Ovary (tissue), 9 donors: Measurements from ENCODE around the gene PRELID3B. TPM values are rescaled to one million over a fixed set of nuclear protein-coding genes. Genes with fewer than 3 reads are reported as not detected.

Experiments
- DNase-seq, 5 donors: peaks; one replicate each; pipeline ENCODE4 v3.0.0-alpha.2; 2019 to 2020
- H3K27ac ChIP-seq, 2 donors: fragments of 200-600 bp; one replicate each; pipeline versions ENCODE4 v1.5.1 to v1.8.0; 2019 to 2022
- H3K27me3 ChIP-seq: fragments of 200-600 bp; one replicate; pipeline ENCODE4 v1.8.0; 2022
- H3K36me3 ChIP-seq: fragments of 200-600 bp; sonication (generic); one replicate; pipeline ENCODE4 v1.5.1; 2019
- H3K4me1 ChIP-seq: one replicate; pipeline ENCODE4 v1.8.1; 2013; ENCODE audit warnings: mild to moderate bottlenecking, moderate library complexity; ENCODE audit not compliant: insufficient read depth
- H3K4me3 ChIP-seq: fragments of 200-600 bp; sonication (generic); one replicate; pipeline ENCODE4 v1.5.1; 2017
- H3K9me3 ChIP-seq, 2 donors: fragments of 200-600 bp in 1 of 2; sonication (generic) in 1 of 2; one replicate each; pipeline versions ENCODE4 v1.5.1 to v1.8.1; 2013 to 2019; ENCODE audit warnings: mild to moderate bottlenecking in 1 of 2, moderate library complexity in 1 of 2
- EP300 ChIP-seq: sonication (generic); formaldehyde crosslinking; IDR thresholded peaks from one replicate; pipeline ENCODE4 v1.6.1; 2017; ENCODE audit warnings: antibody characterized with exemption
- POLR2A ChIP-seq: fragments of 450-650 bp; IDR thresholded peaks from one replicate; pipeline ENCODE4 v1.6.1; 2017; ENCODE audit warnings: antibody characterized with exemption, mild to moderate bottlenecking, moderate library complexity
- WGBS, 3 donors: extraction: QIAGEN DNeasy Blood & Tissue Kit in 1 of 3; methylation state at CpG; one replicate each; pipeline versions ENCODE4 v1.1.5 to v1.1.7; 2013 to 2017; 5-methylcytosine and 5-hydroxymethylcytosine counted together
- intact Hi-C, 4 donors: fragments of 100-400 bp; cut with DNase I; formaldehyde crosslinking; loops; one replicate each; pipeline versions ENCODE4 v1.11.0 to v1.15.1; 2022 to 2023
- polyA plus RNA-seq, 2 donors: library from polyadenylated mRNA; stranded (reverse); fragments of 200-250 nt in 1 of 2; fragments of 350-450 nt in 1 of 2; fragmentation: Illumina TruSeq in 1 of 2; extraction: RNeasy Lipid Tissue Mini Kit (QIAGEN cat#74804) in 1 of 2; gene quantifications; one replicate each; pipeline ENCODE4 v1.2.3, GENCODE V29; 2013 to 2014
- total RNA-seq, 7 donors: library from RNA; depleted of rRNA in 2 of 7; stranded (reverse); fragments of >200 nt in 2 of 7; fragmentation: NEBNext Ultra II Directional in 3 of 7; extraction: Animal tissue kit (Norgen Biotek cat#: 25700) in 3 of 7; gene quantifications; one replicate each; pipeline versions ENCODE4 v1.1.0 to v1.2.4, GENCODE V29; 2016 to 2023
- TF ChIP-seq, protein P1 (sequence below), 3 donors: fragments of 450-650 bp in 2 of 3; fragments of 200-600 bp in 1 of 3; IDR thresholded peaks; one replicate each; pipeline versions ENCODE4 v1.5.1 to v1.8.0; 2016 to 2022; ENCODE audit warnings: antibody characterized with exemption in 3 of 3, mild to moderate bottlenecking in 1 of 3
- donor health status: DM: no; HTN: no; CAD: no; lungs with moderate emphysema.
- donor health status: DM: no; HTN: no; CAD: no.
- donor health status: Bipolar disorder and iron deficiency.
- donor health status: DM: yes; HTN: yes; CAD: no.
- donor health status: DM: no; HTN: no; CAD: no.
- donor health status: DM: yes; HTN: yes; CAD: no.

The PRELID3B gene
- total and polyA plus RNA-seq, 9 donors: 16.8 to 40.8 (median 29.2) TPM

DNA sequence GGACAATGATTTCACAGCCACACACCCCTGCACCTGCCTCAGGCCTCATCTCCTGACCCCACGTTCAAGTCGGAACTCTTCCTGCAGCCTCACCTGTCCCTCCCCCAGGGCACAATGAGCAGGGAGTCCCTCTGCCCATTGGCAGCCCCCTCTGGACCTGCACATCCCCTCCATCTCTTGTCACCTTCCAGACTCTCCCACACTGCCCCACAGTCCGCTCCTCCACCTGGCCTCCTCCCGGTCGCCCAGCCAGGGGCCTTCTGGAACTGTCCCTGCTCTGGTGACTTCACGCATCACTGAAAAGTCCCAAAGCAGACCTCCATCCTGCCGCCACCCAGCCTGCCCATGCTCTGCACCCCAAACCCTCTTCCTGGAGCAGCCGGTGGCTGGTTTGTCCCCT lies 40.2 kb downstream of the PRELID3B start:
- no peaks in the 10 kb centered on the region for H3K36me3 ChIP-seq
- WGBS, 3 donors: 80 to 92% (median 88%) methylated on average over 7 to 8 of the region's 8 CpGs
- H3K27ac ChIP-seq: no peak overlapping the region
- TF ChIP-seq EP300: no peak
- no peak for TF ChIP-seq POLR2A
- TF ChIP-seq, protein P1, sequence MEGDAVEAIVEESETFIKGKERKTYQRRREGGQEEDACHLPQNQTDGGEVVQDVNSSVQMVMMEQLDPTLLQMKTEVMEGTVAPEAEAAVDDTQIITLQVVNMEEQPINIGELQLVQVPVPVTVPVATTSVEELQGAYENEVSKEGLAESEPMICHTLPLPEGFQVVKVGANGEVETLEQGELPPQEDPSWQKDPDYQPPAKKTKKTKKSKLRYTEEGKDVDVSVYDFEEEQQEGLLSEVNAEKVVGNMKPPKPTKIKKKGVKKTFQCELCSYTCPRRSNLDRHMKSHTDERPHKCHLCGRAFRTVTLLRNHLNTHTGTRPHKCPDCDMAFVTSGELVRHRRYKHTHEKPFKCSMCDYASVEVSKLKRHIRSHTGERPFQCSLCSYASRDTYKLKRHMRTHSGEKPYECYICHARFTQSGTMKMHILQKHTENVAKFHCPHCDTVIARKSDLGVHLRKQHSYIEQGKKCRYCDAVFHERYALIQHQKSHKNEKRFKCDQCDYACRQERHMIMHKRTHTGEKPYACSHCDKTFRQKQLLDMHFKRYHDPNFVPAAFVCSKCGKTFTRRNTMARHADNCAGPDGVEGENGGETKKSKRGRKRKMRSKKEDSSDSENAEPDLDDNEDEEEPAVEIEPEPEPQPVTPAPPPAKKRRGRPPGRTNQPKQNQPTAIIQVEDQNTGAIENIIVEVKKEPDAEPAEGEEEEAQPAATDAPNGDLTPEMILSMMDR (IDR thresholded peaks at IDR 0.05): no peak
- no peak overlapping the region for H3K4me3 ChIP-seq
- H3K27me3 ChIP-seq: no peaks in the 10 kb centered on the region
- no peak for DNase-seq
- intact Hi-C loops: loop anchor here in 1 of 4 donors (10.0 kb wide), 1 partner anchor 108 kb away; no protein-coding TSS in a partner anchor
- peaks cover 10% of the 10 kb centered on the region for H3K4me1 ChIP-seq
- no peaks in the 10 kb centered on the region for H3K9me3 ChIP-seq

GRCh38 chr20:59001449-59002171 lies 41.0 kb downstream of the PRELID3B start:
- intact Hi-C loops: loop anchor here in 1 of 4 donors (10.0 kb wide), 1 partner anchor 107 kb away; no protein-coding TSS in a partner anchor
- H3K9me3 ChIP-seq: no peaks in the 10 kb centered on the region
- H3K27ac ChIP-seq: no peak overlapping the region
- no peak for TF ChIP-seq POLR2A
- TF ChIP-seq, protein P1 (IDR thresholded peaks at IDR 0.05): no peak
- TF ChIP-seq EP300: no peak
- no peaks in the 10 kb centered on the region for H3K27me3 ChIP-seq
- H3K36me3 ChIP-seq: no peaks in the 10 kb centered on the region
- no peak for DNase-seq
- 89 to 91% (median 90%) methylated on average over 27 of the region's 27 CpGs for WGBS, 3 donors
- no peak overlapping the region for H3K4me3 ChIP-seq
- peaks cover 10% of the 10 kb centered on the region for H3K4me1 ChIP-seq

DNA sequence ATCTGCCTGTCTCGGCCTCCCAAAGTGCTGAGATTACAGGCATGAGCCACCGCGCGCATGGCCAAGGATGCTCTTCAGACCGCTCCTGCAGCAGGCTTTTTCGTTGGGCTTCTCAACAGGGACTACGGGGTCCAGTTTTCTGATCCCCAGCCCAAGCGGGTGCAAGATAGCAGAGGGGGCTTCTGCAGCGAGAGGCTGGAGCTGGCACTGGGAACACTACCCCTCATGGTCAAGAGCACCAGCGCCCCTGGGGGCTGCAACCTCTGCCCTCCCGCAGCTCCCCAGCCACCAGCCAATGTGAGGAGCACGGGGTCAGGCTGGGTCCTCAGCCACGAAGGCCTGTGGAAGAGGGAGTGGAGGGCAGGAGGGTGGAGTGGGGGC lies 41.5 kb downstream of the PRELID3B start:
- peaks cover 6% of the 10 kb centered on the region for H3K4me1 ChIP-seq
- DNase-seq: no peak

DNA sequence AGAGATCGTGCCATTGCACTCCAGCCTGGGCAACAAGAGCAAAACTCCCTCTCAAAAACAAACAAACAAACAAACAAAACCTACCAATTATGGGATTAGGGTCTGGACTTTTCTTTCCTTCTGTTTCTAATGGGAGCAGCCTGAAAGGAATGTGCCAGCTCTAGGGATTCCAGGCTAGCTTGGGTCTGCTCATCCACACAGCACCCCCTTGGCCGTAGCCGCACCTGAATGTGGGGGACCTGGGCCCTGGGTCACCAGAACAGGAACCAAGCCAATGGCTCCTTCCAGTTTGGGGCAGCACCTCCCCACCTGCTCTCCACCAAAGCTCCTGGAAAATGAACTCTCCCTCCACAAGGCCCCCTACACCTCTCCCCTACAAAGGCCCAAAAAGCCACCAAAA lies 42.3 kb downstream of the PRELID3B start:
- no peak for DNase-seq
- Histone ChIP-seq H3K36me3 (no peaks in the 10 kb centered on the region), H3K27me3 (no peaks in the 10 kb centered on the region), H3K4me1 (peaks cover 2% of the 10 kb centered on the region), H3K27ac (no peak overlapping the region), H3K4me3 (no peak overlapping the region), H3K9me3 (no peaks in the 10 kb centered on the region)
- 65 to 78% (median 67%) methylated on average over 3 of the region's 3 CpGs for WGBS, 3 donors
- intact Hi-C loops: loop anchor here in 1 of 4 donors (10.0 kb wide), 1 partner anchor 106 kb away; no protein-coding TSS in a partner anchor
- no peak for TF ChIP-seq EP300
- TF ChIP-seq, protein P1 (IDR thresholded peaks at IDR 0.05): no peak
- TF ChIP-seq POLR2A: no peak

More for the DNA sequence above, 41.5 kb downstream of the PRELID3B start:
- no peak overlapping the region for H3K4me3 ChIP-seq
- H3K9me3 ChIP-seq: no peaks in the 10 kb centered on the region
- H3K36me3 ChIP-seq: no peaks in the 10 kb centered on the region
- 87 to 88% (median 88%) methylated on average over 13 of the region's 13 CpGs for WGBS, 3 donors
- intact Hi-C loops: loop anchor here in 1 of 4 donors (10.0 kb wide), 1 partner anchor 106 kb away; no protein-coding TSS in a partner anchor
- no peak overlapping the region for H3K27ac ChIP-seq
- no peaks in the 10 kb centered on the region for H3K27me3 ChIP-seq
- TF ChIP-seq POLR2A (no peak), EP300 (no peak)
- TF ChIP-seq, protein P1 (IDR thresholded peaks at IDR 0.05): no peak
